ENCODE data around the gene WWOX.

The WWOX gene

GRCh38 chr16:79211586-79211985 lies 1112.1 kb downstream of the WWOX start:
- no peak for TF ChIP-seq CTCF (IDR thresholded peaks at IDR 0.05; ENCODE audit: low read depth, low read length)
- TF ChIP-seq MYC (IDR thresholded peaks at IDR 0.05; ENCODE audit: low read depth, low read length): no peak
- TF ChIP-seq, protein P1, sequence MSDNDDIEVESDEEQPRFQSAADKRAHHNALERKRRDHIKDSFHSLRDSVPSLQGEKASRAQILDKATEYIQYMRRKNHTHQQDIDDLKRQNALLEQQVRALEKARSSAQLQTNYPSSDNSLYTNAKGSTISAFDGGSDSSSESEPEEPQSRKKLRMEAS (IDR thresholded peaks at IDR 0.05; ENCODE audit: low read depth, low read length): no peak
- no peak for TF ChIP-seq POLR2A (IDR thresholded peaks at IDR 0.05; ENCODE audit: extremely low read depth, insufficient read length)
- no peak overlapping the region for H3K4me3 ChIP-seq (ENCODE audit: low read depth, low read length)
- DNase-seq (ENCODE audit: low read depth): no peak

- TF ChIP-seq, protein P1 (IDR thresholded peaks at IDR 0.05; ENCODE audit: low read depth, low read length): no peak
- TF ChIP-seq CTCF (IDR thresholded peaks at IDR 0.05; ENCODE audit: low read depth, low read length): no peak
- no peak for TF ChIP-seq POLR2A (IDR thresholded peaks at IDR 0.05; ENCODE audit: extremely low read depth, insufficient read length)
- TF ChIP-seq MYC (IDR thresholded peaks at IDR 0.05; ENCODE audit: low read depth, low read length): no peak
- no peak for DNase-seq (ENCODE audit: low read depth)
- H3K4me3 ChIP-seq (ENCODE audit: low read depth, low read length): no peak overlapping the region
Observed at GRCh38 chr16:79212114-79212791, 1112.8 kb downstream of the WWOX start.

DNA sequence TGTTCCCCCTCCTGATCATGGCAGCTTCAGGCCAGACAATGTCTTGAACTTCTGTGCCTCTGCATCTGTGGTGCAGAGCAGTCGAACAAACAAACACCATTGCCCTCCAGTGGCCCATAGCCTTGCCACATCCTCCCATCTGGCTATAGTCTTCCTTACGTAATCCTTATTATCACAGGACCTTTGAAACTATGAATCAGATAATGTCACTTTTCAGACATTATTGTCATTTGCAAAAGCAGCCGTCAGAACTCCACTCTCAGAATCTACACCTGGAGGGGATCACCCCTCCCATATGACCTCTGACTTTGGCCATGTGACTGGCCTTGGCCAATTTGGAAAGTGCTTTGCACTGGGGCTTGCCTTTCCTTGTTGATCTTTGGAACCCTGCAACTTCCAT lies 1113.8 kb downstream of the WWOX start:
- TF ChIP-seq POLR2A (IDR thresholded peaks at IDR 0.05; ENCODE audit: extremely low read depth, insufficient read length) (no peak), MYC (IDR thresholded peaks at IDR 0.05; ENCODE audit: low read depth, low read length) (no peak), CTCF (IDR thresholded peaks at IDR 0.05; ENCODE audit: low read depth, low read length) (peak; percentile 51)
- TF ChIP-seq, protein P1 (IDR thresholded peaks at IDR 0.05; ENCODE audit: low read depth, low read length): no peak
- no peak overlapping the region for H3K4me3 ChIP-seq (ENCODE audit: low read depth, low read length)
- DNase-seq (ENCODE audit: low read depth): peak; percentile 67

DNA sequence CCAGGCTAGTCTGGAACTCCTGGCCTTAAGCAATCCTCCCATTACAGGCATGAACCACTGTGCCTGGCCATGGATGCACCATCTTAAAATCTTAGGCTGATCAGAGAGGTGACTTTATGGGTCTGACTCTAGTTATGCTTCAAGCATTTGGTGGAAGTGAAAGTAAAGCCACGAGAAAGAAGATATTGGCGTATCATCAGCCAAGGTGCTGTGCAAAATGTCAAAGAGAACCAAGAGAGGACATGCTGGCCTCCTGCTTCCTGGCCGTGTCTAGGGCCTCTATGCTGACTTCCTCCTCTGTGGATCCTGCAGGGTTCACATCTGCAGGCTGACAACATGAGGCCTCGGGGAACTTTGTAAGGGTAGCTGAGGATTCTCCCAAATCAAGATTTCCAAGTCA lies 1115.8 kb downstream of the WWOX start:
- no peak overlapping the region for H3K4me3 ChIP-seq (ENCODE audit: low read depth, low read length)
- no peak for DNase-seq (ENCODE audit: low read depth)
- TF ChIP-seq CTCF (IDR thresholded peaks at IDR 0.05; ENCODE audit: low read depth, low read length) (no peak), MYC (IDR thresholded peaks at IDR 0.05; ENCODE audit: low read depth, low read length) (no peak), POLR2A (IDR thresholded peaks at IDR 0.05; ENCODE audit: extremely low read depth, insufficient read length) (no peak)
- TF ChIP-seq, protein P1 (IDR thresholded peaks at IDR 0.05; ENCODE audit: low read depth, low read length): no peak

DNA sequence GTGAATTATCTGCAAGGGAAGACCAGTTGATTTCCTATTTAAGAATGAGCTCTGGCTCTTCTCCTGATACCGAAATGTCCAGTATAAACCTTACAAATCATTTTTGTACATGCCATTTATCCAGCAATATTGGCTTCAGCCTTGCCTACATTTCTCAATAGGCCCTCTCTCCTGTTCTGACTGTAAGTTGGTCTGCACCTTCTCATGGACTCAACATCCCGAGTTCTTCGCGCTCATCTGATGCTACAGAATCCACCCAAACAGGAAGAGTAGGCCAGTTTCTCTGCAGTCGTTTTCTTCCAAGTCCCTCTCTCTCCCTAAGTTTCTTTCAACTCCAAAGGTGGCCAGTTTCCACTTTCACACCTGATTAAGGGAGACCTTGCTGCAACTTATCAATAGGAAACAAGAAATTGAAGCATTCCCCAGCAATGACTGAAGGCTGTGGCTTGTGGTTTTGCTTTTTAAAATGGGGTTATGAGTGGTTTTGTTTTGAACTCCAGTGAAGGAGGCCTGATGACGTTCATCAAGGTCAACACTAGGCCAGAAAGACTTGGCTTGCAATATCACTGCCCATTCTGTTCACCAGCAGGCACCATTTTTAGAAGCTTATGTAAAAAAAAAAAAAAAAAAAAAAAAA lies 1118.0 kb downstream of the WWOX start:
- TF ChIP-seq POLR2A (IDR thresholded peaks at IDR 0.05; ENCODE audit: extremely low read depth, insufficient read length) (no peak), MYC (IDR thresholded peaks at IDR 0.05; ENCODE audit: low read depth, low read length) (no peak), CTCF (IDR thresholded peaks at IDR 0.05; ENCODE audit: low read depth, low read length) (no peak)
- TF ChIP-seq, protein P1 (IDR thresholded peaks at IDR 0.05; ENCODE audit: low read depth, low read length): no peak
- DNase-seq (ENCODE audit: low read depth): peak; percentile 25

More for the DNA sequence above, 1118.0 kb downstream of the WWOX start:
- no peak overlapping the region for H3K4me3 ChIP-seq (ENCODE audit: low read depth, low read length)

All from NB4 (cell line).